WTC11 (cell line): ENCODE measurements around the gene SCAF4. TPM values are rescaled to one million over a fixed set of nuclear protein-coding genes. Genes with fewer than 3 reads are reported as not detected.

Experiments
- ATAC-seq: fragments of 200-7000 bp; cut with Tn5 transposase; 2 replicates; pipeline ENCODE4 v1.10.0; 2021; ENCODE audit warnings: mild to moderate bottlenecking, moderate library complexity
- CTCF ChIA-PET: fragments of 300-600 bp; sonication (Branson Sonifier 250); formaldehyde crosslinking; loops from one replicate; lab custom pipeline; 2021; ENCODE audit warnings: antibody characterized with exemption; lab: Charles Lee
- POLR2A ChIA-PET: fragments of 350-600 bp; sonication (Branson Sonifier 250); formaldehyde crosslinking; loops from one replicate; lab custom pipeline; 2021; ENCODE audit warnings: antibody characterized with exemption; lab: Charles Lee
- DNase-seq: peaks from one replicate; pipeline ENCODE4 v3.0.0; 2021; ENCODE audit warnings: low spot score
- H3K27ac Mint-ChIP-seq: 2 replicates; pipeline ENCODE4 v1.8.0; 2021; ENCODE audit warnings: mixed read lengths
- H3K27me3 Mint-ChIP-seq: 2 replicates; pipeline ENCODE4 v1.8.0; 2021; ENCODE audit warnings: low read depth, mild to moderate bottlenecking, moderate library complexity, mixed read lengths
- H3K36me3 Mint-ChIP-seq: 2 replicates; pipeline ENCODE4 v1.8.0; 2021; ENCODE audit warnings: mixed read lengths
- H3K4me1 Mint-ChIP-seq: 2 replicates; pipeline ENCODE4 v1.8.0; 2022; ENCODE audit warnings: mixed read lengths
- H3K4me3 Mint-ChIP-seq: 2 replicates; pipeline ENCODE4 v1.8.0; 2021; ENCODE audit warnings: mild to moderate bottlenecking, moderate library complexity, mixed read lengths
- H3K9me3 Mint-ChIP-seq: 2 replicates; pipeline ENCODE4 v1.8.0; 2021; ENCODE audit warnings: mixed read lengths
- ATF6 ChIP-seq: sonication (generic); formaldehyde crosslinking; IDR thresholded peaks from 2 replicates; pipeline ENCODE4 v1.8.1; 2023; ENCODE audit warnings: mild to moderate bottlenecking, missing genetic modification reagents
- E2F1 ChIP-seq: sonication (generic); formaldehyde crosslinking; IDR thresholded peaks from 2 replicates; pipeline ENCODE4 v1.8.0; 2022; ENCODE audit warnings: mild to moderate bottlenecking, missing genetic modification reagents
- EMX1 ChIP-seq: fragments of 250-450 bp; sonication (Bioruptor Pico); IDR thresholded peaks from 2 replicates; pipeline ENCODE4 v1.8.0; 2021; ENCODE audit warnings: mild to moderate bottlenecking
- GTF2I ChIP-seq: fragments of 250-450 bp; sonication (Bioruptor Pico); conservative IDR thresholded peaks from 2 replicates; pipeline ENCODE4 v1.4.0; 2021; ENCODE audit warnings: mild to moderate bottlenecking
- JUN ChIP-seq: sonication (generic); formaldehyde crosslinking; IDR thresholded peaks from 2 replicates; pipeline ENCODE4 v1.8.0; 2023; ENCODE audit warnings: mild to moderate bottlenecking, missing genetic modification reagents
- MYBL2 ChIP-seq: sonication (generic); formaldehyde crosslinking; IDR thresholded peaks from 2 replicates; pipeline ENCODE4 v1.8.1; 2023; ENCODE audit warnings: mild to moderate bottlenecking, moderate library complexity, missing genetic modification reagents
- NFE2L1 ChIP-seq: sonication (generic); formaldehyde crosslinking; IDR thresholded peaks from 2 replicates; pipeline ENCODE4 v1.8.1; 2023; ENCODE audit warnings: missing genetic modification reagents
- NR2C2 ChIP-seq: sonication (generic); formaldehyde crosslinking; IDR thresholded peaks from 2 replicates; pipeline ENCODE4 v1.8.0; 2022; ENCODE audit warnings: mild to moderate bottlenecking, missing genetic modification reagents
- SMAD4 ChIP-seq: sonication (generic); formaldehyde crosslinking; IDR thresholded peaks from 2 replicates; pipeline ENCODE4 v1.8.0; 2022; ENCODE audit warnings: mild to moderate bottlenecking, missing genetic modification reagents
- ZNF138 ChIP-seq: sonication (generic); formaldehyde crosslinking; conservative IDR thresholded peaks from 2 replicates; pipeline ENCODE4 v1.8.1; 2022; ENCODE audit warnings: mild to moderate bottlenecking, moderate library complexity, missing genetic modification reagents
- ZNF263 ChIP-seq: sonication (generic); formaldehyde crosslinking; IDR thresholded peaks from 2 replicates; pipeline ENCODE4 v1.8.1; 2022; ENCODE audit warnings: low read depth, mild to moderate bottlenecking, moderate library complexity, missing genetic modification reagents
- ZNF281 ChIP-seq: sonication (generic); formaldehyde crosslinking; IDR thresholded peaks from 2 replicates; pipeline ENCODE4 v1.8.0; 2023; ENCODE audit warnings: mild to moderate bottlenecking, missing genetic modification reagents
- total RNA-seq: library from RNA; stranded (reverse); gene quantifications from 3 replicates; pipeline ENCODE4 v1.2.3, GENCODE V29; 2021
- TF ChIP-seq, protein P1 (sequence below): fragments of 250-450 bp; sonication (Bioruptor Pico); IDR thresholded peaks from 2 replicates; pipeline ENCODE4 v1.8.0; 2021; ENCODE audit warnings: mild to moderate bottlenecking
- TF ChIP-seq, protein P2 (sequence below): fragments of 250-450 bp; sonication (Bioruptor Pico); IDR thresholded peaks from 2 replicates; pipeline ENCODE4 v1.9.0; 2021; ENCODE audit warnings: mild to moderate bottlenecking
- TF ChIP-seq, protein P3 (sequence below): fragments of 250-450 bp; sonication (Bioruptor Pico); IDR thresholded peaks from 2 replicates; pipeline ENCODE4 v1.9.0; 2021; ENCODE audit warnings: moderate library complexity, mild to moderate bottlenecking, inconsistent platforms, borderline replicate concordance
- TF ChIP-seq, protein P4 (sequence below): sonication (generic); formaldehyde crosslinking; IDR thresholded peaks from 2 replicates; pipeline ENCODE4 v1.8.1; 2022; ENCODE audit warnings: low read depth, missing genetic modification reagents, borderline replicate concordance

SCAF4 gene
- total RNA-seq, 1 experiment from 2014 or later: 54.0 TPM

GRCh38 chr21:31644643-31645042 lies 87.3 kb downstream of the SCAF4 start:
- CTCF ChIA-PET: no interaction called here
- H3K27me3 Mint-ChIP-seq: no peaks in the 10 kb centered on the region
- DNase-seq: no peak
- 0 out of 2 replicates have a peak, but pooled peaks cover 2% of the 10 kb centered on the region for H3K4me1 Mint-ChIP-seq
- no peak for TF ChIP-seq GTF2I (CRISPR knock-in tag)
- TF ChIP-seq SMAD4 (CRISPR knock-in tag): no peak
- no peak for TF ChIP-seq NFE2L1
- TF ChIP-seq ZNF263: no peak
- no peak for TF ChIP-seq E2F1 (CRISPR knock-in tag)
- TF ChIP-seq ZNF281 (CRISPR knock-in tag): no peak
- TF ChIP-seq, protein P1, sequence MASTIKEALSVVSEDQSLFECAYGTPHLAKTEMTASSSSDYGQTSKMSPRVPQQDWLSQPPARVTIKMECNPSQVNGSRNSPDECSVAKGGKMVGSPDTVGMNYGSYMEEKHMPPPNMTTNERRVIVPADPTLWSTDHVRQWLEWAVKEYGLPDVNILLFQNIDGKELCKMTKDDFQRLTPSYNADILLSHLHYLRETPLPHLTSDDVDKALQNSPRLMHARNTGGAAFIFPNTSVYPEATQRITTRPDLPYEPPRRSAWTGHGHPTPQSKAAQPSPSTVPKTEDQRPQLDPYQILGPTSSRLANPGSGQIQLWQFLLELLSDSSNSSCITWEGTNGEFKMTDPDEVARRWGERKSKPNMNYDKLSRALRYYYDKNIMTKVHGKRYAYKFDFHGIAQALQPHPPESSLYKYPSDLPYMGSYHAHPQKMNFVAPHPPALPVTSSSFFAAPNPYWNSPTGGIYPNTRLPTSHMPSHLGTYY (CRISPR knock-in tag): no peak
- TF ChIP-seq, protein P2, sequence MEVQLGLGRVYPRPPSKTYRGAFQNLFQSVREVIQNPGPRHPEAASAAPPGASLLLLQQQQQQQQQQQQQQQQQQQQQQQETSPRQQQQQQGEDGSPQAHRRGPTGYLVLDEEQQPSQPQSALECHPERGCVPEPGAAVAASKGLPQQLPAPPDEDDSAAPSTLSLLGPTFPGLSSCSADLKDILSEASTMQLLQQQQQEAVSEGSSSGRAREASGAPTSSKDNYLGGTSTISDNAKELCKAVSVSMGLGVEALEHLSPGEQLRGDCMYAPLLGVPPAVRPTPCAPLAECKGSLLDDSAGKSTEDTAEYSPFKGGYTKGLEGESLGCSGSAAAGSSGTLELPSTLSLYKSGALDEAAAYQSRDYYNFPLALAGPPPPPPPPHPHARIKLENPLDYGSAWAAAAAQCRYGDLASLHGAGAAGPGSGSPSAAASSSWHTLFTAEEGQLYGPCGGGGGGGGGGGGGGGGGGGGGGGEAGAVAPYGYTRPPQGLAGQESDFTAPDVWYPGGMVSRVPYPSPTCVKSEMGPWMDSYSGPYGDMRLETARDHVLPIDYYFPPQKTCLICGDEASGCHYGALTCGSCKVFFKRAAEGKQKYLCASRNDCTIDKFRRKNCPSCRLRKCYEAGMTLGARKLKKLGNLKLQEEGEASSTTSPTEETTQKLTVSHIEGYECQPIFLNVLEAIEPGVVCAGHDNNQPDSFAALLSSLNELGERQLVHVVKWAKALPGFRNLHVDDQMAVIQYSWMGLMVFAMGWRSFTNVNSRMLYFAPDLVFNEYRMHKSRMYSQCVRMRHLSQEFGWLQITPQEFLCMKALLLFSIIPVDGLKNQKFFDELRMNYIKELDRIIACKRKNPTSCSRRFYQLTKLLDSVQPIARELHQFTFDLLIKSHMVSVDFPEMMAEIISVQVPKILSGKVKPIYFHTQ: no peak
- TF ChIP-seq, protein P3, sequence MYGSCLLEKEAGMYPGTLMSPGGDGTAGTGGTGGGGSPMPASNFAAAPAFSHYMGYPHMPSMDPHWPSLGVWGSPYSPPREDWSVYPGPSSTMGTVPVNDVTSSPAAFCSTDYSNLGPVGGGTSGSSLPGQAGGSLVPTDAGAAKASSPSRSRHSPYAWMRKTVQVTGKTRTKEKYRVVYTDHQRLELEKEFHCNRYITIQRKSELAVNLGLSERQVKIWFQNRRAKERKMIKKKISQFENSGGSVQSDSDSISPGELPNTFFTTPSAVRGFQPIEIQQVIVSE (CRISPR knock-in tag): no peak
- TF ChIP-seq NR2C2 (CRISPR knock-in tag): no peak
- no peak for TF ChIP-seq ZNF138 (CRISPR knock-in tag)
- TF ChIP-seq JUN (CRISPR knock-in tag): no peak
- TF ChIP-seq, protein P4, sequence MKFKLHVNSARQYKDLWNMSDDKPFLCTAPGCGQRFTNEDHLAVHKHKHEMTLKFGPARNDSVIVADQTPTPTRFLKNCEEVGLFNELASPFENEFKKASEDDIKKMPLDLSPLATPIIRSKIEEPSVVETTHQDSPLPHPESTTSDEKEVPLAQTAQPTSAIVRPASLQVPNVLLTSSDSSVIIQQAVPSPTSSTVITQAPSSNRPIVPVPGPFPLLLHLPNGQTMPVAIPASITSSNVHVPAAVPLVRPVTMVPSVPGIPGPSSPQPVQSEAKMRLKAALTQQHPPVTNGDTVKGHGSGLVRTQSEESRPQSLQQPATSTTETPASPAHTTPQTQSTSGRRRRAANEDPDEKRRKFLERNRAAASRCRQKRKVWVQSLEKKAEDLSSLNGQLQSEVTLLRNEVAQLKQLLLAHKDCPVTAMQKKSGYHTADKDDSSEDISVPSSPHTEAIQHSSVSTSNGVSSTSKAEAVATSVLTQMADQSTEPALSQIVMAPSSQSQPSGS (CRISPR knock-in tag): no peak
- TF ChIP-seq MYBL2: no peak
- TF ChIP-seq ATF6 (CRISPR knock-in tag): no peak
- no peak for TF ChIP-seq EMX1 (CRISPR knock-in tag)
- TF ChIP-seq, all 79 proteins: peak for 0
- ATAC-seq: no peak
- 0 out of 2 replicates have a peak, but pooled peaks cover 2% of the 10 kb centered on the region for H3K36me3 Mint-ChIP-seq
- peaks cover 13% of the 10 kb centered on the region for H3K9me3 Mint-ChIP-seq
- POLR2A ChIA-PET: no interaction called here
- H3K4me3 Mint-ChIP-seq: no peak overlapping the region
- no peak overlapping the region for H3K27ac Mint-ChIP-seq
